GM19239 (cell line): Measurements from ENCODE around the gene FRMD3.
A peak's percentile ranks its signal among the peaks of the same experiment; 100 is the strongest.

ENCODE experiments used
- DNase-seq: peaks from one replicate; pipeline ENCODE4 v3.0.0; 2011; ENCODE audit warnings: low spot score; ENCODE audit not compliant: insufficient read length
- FAIRE-seq: peaks from 2 replicates; lab custom pipeline; 2011; peaks lifted over from hg19 to GRCh38; lab: Jason Lieb, UNC

FRMD3 gene

GRCh38 chr9:83346655-83347420, 191.4 kb downstream of the FRMD3 start:
- DNase-seq (no peak), FAIRE-seq (no peak)

DNA sequence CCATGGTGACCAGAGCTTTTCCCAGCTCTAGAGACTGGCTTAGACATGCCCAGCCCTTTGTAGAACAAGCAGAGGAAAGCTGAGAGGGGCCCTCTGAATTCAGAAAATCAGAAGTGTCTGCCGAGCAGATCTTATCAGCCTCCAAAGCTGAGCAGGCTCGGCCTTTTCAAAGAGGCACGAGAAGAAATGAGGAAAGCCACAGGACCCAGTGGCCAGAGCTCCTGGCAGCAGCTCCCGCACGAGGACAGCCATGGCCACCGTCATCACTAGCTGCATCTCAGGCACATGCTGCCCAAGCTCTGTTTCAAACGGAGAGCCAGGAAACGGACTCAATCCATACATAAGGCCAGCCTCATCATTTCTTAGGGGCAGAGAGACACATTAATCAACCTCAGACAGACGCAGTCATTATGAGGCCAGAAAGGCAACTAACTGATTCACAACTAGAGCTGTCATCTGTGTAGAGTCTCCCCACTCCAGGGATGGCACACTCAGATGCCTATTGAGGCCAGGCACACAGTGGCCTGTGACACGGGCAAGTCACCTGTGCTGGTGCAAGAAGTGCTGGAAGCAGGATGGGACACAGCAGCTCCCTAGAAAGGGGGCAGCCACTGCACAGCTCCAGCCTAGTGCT, 194.7 kb downstream of the FRMD3 start:
- DNase-seq (no peak), FAIRE-seq (no peak)

GRCh38 chr9:83342731-83343130, 195.5 kb downstream of the FRMD3 start:
- DNase-seq (no peak), FAIRE-seq (no peak)

- DNase-seq, result no peak
- FAIRE-seq, result no peak
Observed at GRCh38 chr9:83342006-83342405, 196.2 kb downstream of the FRMD3 start.

GRCh38 chr9:83340451-83340850, 197.8 kb downstream of the FRMD3 start:
- DNase-seq (no peak), FAIRE-seq (no peak)

GRCh38 chr9:83339435-83339834, 198.8 kb downstream of the FRMD3 start:
- FAIRE-seq, result no peak
- DNase-seq, result no peak

DNA sequence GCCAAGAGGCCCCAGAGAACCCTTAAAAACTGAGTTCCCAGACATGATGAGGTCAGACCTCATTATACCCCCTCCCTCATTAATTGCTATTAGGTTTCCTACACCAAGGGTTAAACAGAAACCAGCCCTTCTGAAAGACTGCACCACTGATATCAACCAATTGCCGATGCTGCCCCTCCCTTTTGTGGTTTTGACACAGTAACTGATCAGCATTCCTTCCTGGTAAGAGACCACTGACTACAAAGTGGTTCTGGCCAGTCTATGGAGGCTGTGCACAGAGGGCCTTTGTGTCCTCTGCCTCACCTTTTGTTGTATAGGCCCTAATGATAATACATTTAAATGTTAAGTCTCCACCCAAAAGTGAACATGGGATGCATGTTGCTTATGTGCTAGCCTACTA, 201.5 kb downstream of the FRMD3 start:
- DNase-seq (no peak), FAIRE-seq (no peak)

DNA sequence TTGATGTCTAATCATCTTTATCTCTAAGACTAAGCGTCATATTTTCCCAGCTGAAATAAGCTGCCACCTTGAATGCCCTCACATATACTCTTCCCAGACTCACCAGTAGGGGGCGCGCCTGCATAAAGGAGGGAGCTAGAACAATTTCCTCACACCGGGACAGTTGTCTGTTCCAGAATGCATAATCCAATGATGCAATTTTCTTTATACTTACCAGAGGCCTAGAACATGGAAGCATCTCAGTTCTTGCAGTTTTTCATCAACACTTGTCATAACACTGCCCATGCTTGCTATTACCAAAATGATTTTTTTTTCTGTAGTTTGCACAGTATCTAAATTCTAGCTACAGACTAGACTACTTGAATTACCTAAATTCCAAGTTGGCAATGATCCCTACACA, 203.9 kb downstream of the FRMD3 start:
- DNase-seq (peak; percentile 10), FAIRE-seq (peak; percentile 87)

DNA sequence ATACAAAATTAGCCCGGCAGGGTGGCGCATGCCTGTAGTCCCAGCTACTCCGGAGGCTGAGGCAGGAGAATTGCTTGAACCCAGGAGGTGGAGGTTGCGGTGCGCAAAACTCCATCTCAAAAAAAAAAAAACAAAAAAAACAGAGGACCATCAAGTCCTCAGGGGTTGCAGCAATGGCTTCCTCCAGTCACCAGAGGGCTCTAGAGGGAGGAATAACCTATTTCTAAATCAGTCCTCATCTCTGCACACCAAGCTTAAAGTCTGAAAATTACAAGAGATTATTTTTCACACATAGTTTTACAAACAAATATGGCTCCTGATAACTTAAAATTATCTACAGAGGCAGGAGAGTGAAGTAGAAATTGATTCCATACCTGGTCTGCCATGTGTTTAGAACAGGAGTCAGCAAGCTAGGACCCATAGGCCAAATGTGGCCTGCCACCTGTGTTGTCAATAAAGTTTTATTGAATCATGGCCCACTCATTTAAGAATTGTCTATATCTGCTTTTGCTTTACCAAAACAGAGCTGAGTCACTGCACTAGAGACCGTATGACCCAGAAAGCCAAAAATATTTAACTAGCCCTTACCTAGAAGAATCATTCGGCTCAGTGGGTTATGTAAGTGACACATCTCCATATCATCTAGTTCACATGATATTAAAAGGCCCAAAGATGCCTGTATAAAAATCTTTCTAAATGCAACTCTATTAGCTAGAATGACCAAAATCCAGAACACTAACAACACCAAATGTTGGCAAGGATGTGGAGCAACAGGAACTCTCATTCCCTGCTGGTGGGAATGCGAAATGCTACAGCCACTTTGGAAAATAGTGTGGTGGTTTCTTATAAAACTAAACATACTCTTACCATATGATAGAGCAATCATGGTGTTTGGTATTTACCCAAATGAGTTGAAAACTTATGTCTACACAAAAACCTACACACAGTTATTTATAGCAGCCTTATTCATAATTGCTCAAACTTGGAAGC, 207.7 kb downstream of the FRMD3 start:
- FAIRE-seq (no peak), DNase-seq (no peak)

DNA sequence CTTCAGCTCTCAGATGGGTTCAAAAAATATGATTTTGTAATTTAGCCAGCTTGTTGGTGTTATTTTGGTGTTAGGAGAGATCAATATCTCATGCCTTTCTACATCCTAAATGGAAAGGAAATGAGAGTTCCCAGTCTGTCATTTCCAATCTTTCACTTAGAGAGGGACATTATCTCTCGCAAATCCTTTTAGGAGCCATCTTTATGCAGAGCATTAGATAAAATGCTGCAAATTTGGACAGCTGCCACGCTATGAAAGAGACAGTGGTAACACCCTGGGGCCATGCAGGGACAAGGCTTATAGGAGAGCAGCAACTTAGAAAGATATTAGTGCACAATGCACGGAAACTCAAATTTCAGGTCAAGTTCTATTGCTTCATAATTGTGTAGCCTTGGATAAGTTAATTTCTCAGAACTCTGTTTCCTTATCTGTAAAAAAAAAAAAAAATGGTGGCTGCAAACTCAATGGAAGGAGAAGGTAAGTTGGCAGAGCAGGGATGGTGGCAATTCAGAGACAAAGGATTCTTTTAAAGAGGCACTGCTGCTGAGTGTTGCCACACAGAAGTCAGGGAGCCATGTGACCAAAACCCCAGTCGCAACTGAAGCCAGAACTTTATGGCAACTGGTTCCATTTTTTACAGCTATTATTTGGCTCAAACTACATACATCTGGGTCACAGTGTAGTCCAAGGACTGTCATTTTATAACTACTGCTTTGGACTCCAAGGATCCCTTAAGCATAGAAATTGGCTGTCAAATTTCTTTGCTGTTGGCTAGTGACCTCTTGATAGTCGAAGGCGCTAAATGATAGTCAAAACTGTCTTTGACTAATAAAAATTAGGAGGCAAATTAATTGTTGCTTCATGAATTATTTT, 210.2 kb downstream of the FRMD3 start:
- DNase-seq, result no peak
- FAIRE-seq, result no peak

GRCh38 chr9:83327323-83327722, 210.9 kb downstream of the FRMD3 start:
- no peak for FAIRE-seq
- no peak for DNase-seq

GRCh38 chr9:83323148-83323547, 215.1 kb downstream of the FRMD3 start:
- no peak for DNase-seq
- no peak for FAIRE-seq

- FAIRE-seq, result no peak
- DNase-seq, result no peak
Observed at GRCh38 chr9:83322438-83322837, 215.8 kb downstream of the FRMD3 start.

GRCh38 chr9:83317244-83317643, 221.0 kb downstream of the FRMD3 start:
- DNase-seq (no peak), FAIRE-seq (no peak)

- no peak for FAIRE-seq
Observed at GRCh38 chr9:83315649-83316048, 222.6 kb downstream of the FRMD3 start.

DNA sequence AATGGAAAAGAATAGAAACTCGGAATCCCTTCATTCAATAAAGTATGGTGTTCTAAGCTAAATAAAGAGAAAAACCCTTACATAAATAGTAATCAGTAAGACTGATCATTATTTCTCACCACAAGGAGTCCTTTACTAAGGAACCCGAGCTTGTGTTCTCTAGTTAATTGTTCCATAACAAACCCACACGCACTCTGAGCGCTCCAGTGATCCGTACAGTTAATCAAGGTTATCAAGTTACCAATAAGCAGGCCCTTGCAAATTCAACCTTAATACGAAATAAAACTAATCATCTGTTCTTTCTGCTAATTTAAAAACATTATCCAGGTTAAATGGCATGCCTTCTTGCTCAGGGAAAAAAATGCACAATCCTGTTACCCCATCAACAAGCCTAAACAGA, 224.4 kb downstream of the FRMD3 start:
- DNase-seq, result no peak
- no peak for FAIRE-seq

More at GRCh38 chr9:83315649-83316048, 222.6 kb downstream of the FRMD3 start:
- DNase-seq, result no peak

DNA sequence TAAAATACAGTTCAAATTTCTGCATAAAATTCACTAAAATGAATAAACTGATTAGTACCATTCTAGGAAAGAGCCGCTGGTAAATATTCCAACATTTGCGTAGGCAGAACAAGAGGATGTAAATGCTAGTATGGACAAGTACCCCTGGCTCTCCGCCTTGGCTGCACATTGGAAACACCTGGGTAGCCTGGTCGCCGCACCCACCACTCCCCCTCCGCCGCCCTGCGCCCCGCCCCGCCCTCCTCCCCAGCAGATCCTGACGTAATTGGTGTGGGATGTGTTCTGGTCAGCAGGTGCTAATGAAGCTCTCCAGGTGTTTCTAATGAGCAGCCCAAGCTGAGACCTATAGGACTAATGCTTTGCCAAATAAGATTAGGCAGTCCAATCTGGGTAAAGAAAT, 225.7 kb downstream of the FRMD3 start:
- no peak for FAIRE-seq
- DNase-seq, result no peak

GRCh38 chr9:83307066-83307724, 231.0 kb downstream of the FRMD3 start:
- FAIRE-seq, result no peak
- no peak for DNase-seq

GRCh38 chr9:83304686-83305085, 233.5 kb downstream of the FRMD3 start:
- FAIRE-seq (no peak), DNase-seq (no peak)
